ENCODE results near the gene IL25. TPM values are rescaled to one million over a fixed set of nuclear protein-coding genes. Genes with fewer than 3 reads are reported as not detected.
"Not testable (repeated sequence)": the region's sequence is repeated elsewhere in the genome, so short reads cannot be mapped to it uniquely, and the experiment has no call there.

The IL25 gene
- polyA plus RNA-seq, 3 donors: not detected

DNA sequence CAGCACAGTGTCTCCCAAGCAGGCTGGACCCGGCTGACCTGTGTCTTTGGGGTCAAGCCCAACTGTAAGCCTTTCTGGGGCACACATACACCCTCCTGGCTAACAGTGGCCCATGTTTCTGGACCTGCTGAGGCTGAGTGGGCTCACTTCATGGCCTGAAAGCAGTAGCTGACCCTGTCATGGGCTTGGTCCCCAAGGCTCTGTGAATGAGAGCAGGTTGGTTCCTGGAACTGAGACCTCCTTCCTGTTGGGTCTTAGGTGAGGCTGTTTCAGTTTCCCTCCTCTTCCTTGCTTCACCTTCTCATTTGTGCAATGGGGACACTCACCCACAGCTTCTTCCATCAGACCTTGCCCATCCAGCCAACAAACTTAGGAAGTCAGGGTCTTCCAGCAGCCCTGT lies 744 bp upstream of the IL25 start:
- DNase-seq (ENCODE audit: low read depth in 3 of 3, low spot score in 2 of 3): no peak

DNA sequence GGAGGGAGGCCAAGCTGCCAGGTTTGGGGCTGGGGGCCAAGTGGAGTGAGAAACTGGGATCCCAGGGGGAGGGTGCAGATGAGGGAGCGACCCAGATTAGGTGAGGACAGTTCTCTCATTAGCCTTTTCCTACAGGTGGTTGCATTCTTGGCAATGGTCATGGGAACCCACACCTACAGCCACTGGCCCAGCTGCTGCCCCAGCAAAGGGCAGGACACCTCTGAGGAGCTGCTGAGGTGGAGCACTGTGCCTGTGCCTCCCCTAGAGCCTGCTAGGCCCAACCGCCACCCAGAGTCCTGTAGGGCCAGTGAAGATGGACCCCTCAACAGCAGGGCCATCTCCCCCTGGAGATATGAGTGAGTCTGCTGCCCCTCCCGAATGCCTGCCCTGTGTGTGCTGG lies 432 bp downstream of the IL25 start:
- DNase-seq (ENCODE audit: low read depth in 3 of 3, low spot score in 2 of 3): no peak

DNA sequence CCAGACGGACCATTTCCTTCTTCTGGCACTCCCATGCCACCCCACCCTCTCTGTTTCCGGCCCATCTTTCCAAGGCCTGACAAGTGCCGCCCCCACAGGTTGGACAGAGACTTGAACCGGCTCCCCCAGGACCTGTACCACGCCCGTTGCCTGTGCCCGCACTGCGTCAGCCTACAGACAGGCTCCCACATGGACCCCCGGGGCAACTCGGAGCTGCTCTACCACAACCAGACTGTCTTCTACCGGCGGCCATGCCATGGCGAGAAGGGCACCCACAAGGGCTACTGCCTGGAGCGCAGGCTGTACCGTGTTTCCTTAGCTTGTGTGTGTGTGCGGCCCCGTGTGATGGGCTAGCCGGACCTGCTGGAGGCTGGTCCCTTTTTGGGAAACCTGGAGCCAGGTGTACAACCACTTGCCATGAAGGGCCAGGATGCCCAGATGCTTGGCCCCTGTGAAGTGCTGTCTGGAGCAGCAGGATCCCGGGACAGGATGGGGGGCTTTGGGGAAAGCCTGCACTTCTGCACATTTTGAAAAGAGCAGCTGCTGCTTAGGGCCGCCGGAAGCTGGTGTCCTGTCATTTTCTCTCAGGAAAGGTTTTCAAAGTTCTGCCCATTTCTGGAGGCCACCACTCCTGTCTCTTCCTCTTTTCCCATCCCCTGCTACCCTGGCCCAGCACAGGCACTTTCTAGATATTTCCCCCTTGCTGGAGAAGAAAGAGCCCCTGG lies 3.1 kb downstream of the IL25 start:
- no peak for DNase-seq (ENCODE audit: low read depth in 3 of 3, low spot score in 2 of 3)

DNA sequence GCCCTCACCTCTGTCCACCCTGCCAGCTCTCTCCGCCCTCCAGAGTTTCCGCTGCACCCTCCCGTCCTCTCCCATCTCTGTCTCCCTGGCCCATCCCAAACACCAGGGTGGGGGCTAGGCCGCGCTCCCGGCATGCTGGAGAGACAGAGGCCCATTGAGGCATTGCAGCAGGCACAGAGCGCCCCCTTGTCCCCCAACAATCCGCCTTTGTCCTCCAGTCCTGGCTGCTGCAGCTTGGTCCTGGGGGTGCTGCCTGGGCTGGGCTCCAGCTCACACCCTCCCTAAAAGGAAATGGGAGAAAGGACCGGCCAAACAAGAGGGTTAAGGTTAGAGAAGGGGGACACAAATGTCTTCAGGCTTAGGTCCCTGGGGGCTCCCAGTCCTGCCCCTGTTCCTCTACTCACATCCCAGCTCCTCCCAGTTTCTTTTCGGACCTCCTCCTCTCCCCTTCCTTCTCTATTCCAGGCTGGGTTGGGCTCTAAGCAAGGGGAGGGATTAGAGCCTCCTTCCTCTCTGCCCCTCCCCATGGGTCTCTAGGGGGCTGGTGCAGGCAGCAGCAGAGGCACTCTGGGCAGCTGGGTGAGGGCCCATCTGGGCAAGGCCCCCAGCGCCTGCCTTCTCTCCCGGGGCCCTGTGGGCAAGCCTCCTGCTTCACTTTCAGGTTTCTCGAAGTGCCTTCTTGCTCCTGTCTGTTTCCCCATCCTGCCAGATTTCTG lies 4.0 kb downstream of the IL25 start, which contains the start of gene CMTM5:
TSS of gene CMTM5 (plus strand) at position 565 of the 716 bp plus-strand sequence. CDS start 206 bp downstream, outside the sequence.
- no peak for DNase-seq (ENCODE audit: low read depth in 3 of 3, low spot score in 2 of 3)

DNA sequence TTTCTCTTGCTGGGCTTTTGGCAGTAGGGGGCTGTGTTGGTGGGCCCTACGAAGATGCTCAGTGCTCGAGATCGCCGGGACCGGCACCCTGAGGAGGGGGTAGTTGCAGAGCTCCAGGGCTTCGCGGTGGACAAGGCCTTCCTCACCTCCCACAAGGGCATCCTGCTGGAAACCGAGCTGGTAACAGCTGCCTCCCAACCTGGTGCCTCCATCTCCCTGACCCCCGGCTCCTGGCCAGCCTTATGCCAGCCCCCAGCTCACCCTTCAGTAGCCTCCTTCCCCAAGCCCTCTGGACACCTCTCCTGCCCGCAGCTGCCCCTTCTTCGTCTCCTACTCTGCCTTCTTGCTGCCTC lies 4.6 kb downstream of the IL25 start:
- DNase-seq (ENCODE audit: low read depth in 3 of 3, low spot score in 2 of 3): no peak

DNA sequence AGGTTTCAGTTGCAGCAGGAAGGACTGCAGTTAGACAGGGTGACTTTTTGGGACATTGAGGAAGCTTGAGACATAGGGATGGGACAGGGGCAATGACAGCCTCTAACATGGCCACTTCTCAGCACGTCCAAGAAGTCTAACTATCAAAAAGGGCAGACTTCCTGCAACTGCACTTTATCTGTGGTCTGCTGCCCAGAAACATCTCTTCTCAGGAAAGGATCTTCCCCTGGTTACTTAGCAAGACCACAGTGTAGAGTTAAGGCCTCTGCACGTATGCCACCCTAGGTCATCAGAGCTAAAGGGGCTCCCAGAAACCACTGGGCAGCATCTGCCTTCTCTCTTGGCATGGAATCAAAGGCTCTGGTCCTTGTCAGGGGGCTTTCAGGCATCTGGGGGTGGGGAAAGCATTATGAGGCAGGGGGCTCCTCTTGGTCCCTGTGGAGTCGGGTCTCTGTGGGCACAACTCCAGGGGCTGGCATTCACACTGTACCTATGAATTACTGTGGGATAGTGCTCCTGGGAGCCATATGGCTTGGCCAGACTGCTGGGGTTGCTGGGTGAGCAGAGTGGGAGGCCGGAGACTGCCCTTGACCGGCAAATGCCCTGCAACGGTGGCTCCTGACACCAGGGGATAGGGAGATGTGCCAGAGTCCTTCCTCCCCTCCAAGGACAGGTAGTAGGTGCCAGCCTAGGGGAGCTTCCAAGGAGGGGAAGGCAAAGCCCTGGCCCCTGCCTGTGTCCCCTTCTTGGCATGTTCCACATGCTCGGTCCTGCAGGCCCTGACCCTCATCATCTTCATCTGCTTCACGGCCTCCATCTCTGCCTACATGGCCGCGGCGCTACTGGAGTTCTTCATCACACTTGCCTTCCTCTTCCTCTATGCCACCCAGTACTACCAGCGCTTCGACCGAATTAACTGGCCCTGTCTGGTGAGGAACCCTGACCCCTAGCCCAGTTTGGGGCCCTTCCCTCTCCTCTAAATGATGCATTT lies 5.3 kb downstream of the IL25 start:
- DNase-seq (ENCODE audit: low read depth in 3 of 3, low spot score in 2 of 3): no peak

DNA sequence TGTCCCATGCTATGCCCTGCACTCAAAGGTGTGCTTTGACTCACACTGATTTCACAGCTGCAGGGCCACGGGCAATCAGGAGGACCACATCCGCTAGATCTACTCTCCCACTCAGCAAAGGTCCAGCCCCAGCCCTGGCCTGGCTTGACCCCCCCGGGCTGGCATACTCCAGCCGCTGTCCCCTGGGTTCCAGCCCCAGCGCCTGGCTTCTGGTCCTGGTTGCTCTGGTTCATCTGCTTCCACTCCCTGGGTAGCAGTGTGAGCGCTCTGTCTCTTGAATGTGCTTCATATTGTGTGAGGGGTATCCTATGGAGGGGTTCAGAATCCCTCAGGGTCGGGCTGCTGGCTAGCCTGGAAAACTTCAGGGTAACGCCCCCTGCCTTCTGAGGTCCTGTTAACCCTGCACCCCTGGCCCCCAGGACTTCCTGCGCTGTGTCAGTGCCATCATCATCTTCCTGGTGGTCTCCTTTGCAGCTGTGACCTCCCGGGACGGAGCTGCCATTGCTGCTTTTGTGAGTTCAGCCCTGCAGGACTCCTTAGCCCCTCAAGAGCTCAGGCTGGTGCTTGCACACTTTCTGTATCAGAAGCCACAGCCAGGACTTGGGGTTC lies 6.1 kb downstream of the IL25 start:
- DNase-seq (ENCODE audit: low read depth in 3 of 3, low spot score in 2 of 3): no peak

DNA sequence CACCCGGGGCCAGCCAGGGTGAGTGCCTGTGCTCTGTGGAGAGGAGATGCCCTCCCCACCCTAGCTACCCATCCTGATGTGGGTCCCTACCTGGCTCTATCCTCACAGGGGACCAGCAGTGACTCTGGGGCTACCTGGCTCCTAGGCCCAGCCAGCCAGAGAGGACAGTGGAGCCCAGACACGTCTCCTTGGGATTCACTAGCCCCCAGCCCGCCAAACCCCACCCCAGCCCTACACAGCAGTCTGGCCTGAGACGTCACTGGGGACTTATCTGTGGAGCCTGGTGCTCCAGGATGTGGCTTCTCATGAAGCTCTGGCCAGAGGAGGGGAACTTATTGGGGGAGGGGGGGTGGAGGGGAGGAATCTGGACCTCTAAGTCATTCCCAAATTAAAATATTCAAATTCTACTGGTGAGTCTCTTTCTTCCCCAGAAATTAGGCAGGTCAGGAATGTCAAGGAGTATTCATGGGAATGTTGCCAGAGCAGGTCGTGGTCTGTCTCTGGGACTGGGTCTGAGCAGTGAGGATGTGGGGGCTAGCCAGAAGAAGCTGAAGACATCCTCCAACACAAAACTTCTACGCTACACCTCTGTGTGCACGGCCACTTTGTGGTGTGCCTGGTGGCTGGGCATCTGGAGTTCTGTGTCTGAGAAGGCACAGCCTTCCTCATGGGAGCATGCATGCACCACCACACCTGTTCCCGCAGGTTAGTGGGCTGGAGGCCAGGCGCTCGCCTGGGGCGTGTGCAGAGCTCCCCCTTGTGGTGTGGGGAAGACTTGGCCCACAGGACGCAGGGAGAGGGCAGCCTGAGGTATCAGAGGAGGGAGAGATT lies 7.0 kb downstream of the IL25 start:
- DNase-seq (ENCODE audit: low read depth in 3 of 3, low spot score in 2 of 3): no peak

DNA sequence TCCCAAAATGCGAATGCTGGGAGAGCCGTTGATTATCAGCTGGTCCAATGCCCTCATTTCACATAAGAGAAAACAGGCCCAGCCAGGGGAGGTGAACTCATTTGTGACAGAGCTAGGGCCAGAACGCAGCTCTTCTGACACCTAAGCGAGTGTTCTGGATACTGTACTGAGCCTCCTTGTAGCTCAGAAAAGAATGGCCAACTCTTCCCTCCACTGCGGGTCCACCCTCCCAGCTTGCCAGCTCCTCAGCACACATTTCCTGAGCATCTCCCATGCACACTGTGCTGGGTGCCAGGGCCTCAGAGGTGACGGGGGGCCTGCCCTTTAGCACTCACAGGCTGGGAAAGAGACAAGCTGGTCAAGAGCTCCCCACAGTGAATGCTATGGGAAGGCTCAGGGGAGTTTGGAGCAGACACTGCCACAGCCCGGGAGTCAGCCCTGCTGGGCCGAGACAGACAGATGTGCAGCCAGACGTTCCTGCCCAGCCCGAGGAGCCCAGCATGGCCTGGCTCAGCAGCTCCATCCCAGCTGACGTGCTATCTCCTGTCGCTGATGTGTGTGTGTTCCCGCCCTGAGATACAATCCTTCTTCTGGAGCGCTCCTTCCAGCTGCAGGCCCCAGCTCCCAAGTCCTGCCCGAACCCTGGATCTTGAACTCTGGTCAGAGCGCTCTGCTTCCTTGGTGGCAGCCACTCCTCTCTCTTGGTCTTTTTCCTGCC lies 7.7 kb downstream of the IL25 start:
- no peak for DNase-seq (ENCODE audit: low read depth in 3 of 3, low spot score in 2 of 3)

DNA sequence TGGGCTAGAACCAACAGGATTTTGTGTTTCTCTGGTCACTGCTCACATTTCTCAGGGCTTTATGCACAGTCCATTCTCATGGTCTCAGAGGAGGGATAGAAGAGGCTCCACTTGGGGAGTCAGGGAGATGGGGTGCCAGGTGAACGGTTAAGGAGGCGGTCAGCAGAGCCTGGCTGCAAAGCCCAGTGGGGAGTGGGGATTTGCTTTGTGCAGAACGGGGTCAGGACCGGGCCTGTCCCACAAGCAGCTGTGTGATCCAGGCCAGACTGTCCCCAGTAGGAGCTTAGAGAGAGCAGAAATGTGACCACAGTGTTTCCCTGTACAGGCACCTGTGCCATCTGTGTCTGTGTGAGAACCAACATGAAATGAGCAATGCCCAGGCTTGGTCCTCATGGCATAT lies 8.4 kb downstream of the IL25 start:
- DNase-seq (ENCODE audit: low read depth in 3 of 3, low spot score in 2 of 3): no peak

DNA sequence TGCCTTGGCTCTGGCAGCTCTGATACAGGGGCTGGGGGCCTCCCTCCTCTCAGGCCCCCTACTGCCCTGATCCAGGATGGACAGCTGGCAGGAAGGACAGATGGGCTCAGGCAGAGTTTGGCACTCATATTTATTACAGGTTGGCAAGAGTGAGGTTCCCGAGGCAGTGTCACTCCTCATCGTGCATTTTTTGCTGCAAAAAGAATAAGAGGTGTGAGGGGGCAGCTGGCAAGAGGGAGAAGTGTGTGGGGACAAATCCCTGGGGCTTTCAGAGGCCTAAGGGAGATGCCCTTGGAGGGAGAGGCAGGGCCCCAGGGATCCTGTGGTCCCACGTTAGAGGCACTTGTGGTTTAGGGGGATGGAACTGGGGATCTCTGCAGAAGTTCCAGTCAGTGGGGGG lies 9.3 kb downstream of the IL25 start:
- DNase-seq (ENCODE audit: low read depth in 3 of 3, low spot score in 2 of 3): no peak

DNA sequence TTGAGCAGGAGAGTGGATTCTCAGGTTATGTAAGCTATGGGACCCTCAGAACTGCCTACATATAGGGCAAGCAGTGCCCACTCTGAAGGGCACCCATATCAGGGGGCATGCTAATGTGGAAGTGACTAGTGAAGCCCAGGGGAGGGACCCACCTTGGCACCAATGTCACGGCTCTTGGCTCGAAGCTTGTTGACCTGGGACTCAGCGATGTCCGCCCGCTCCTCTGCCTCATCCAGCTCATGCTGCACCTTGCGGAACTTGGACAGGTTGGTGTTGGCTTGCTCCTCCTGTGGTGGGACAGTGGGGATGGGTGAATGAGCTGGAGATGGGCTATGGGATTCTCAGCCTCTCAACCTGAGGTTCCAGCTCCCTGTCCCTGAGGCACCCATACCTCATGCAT lies 9.7 kb downstream of the IL25 start:
- DNase-seq (ENCODE audit: low read depth in 3 of 3, low spot score in 2 of 3): no peak

DNA sequence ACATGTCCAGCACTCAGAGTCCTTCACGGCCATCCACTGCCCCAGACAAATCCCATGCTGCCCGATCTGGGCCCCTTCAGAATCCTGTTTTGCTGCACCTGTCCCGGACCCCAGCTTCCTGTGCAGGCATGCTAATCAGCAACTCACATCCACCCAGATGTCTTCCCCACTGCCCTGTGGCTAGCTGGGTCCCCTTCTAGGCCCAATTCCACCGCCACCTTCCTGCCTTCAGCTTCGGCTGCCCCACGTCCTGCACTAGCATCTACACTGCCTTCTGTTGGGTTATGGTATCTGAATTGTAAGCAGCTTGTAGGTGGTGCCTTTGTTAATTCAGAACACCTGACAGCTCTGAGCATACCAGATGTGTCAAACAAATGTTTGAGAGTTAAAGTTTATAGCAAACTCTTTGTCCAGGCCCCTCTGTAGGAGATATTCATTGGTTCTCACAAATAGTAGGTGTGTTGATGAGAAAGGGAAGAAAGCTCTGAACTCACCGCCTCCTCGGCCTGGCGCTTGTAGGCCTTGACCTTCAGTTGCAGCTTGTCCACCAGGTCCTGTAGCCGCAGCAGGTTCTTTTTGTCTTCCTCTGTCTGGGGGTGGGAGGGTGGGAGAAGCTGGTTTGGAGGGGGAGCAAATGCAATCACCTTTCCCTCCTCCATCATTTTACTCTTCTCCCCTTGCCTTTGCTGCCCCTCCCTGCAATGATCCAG lies 10.3 kb downstream of the IL25 start:
- no peak for DNase-seq (ENCODE audit: low read depth in 3 of 3, low spot score in 2 of 3)

DNA sequence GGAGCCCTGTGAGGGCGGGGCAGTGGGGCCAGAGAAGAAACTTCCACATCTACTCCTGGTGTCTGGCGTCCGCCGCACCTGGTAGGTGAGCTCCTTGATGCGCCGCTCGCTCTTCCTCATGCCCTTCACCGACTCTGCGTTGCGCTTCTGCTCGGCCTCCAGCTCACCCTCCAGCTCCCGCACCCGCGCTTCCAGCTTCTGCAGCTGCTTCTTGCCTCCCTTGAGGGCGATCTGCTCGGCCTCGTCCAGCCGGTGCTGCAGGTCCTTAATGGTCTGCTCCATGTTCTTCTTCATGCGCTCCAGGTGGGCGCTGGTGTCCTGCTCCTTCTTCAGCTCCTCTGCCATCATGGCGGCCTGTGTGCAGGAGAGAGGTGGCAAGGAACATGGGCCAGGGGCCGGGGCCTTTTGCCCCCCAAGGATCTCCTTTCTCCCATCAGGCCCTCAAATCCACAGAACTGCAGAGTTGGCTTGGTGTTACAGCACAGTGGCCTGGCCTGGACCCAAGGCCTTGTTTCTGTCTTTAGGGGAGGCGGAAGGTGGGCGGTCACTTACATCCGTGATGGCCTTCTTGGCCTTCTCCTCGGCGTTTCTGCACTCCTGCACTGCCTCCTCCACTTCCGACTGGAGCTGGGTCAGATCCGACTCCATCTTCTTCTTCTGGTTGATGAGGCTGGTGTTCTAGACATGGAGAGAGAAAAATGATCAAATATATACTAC lies 11.9 kb downstream of the IL25 start:
- DNase-seq (ENCODE audit: low read depth in 3 of 3, low spot score in 2 of 3): no peak

DNA sequence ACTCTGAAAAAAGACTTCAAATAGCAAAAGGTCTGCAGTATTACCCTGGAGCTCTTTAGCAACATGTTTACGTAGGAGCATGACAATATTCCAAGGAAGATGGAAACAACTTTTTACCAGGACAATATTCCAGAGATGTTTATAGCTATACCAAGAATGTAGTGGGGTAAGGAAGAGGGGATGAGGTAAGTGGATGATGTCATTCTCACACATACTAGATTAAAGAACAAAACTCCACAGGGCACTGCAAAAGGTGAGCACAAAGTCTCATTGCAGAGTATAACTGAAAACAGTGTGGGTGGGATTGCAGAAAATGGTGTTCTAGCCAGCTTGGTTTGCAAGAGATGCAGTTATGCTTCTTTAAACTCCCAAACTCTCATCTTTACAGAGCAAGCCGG lies 12.6 kb downstream of the IL25 start:
- DNase-seq (ENCODE audit: low read depth in 3 of 3, low spot score in 2 of 3): no peak

DNA sequence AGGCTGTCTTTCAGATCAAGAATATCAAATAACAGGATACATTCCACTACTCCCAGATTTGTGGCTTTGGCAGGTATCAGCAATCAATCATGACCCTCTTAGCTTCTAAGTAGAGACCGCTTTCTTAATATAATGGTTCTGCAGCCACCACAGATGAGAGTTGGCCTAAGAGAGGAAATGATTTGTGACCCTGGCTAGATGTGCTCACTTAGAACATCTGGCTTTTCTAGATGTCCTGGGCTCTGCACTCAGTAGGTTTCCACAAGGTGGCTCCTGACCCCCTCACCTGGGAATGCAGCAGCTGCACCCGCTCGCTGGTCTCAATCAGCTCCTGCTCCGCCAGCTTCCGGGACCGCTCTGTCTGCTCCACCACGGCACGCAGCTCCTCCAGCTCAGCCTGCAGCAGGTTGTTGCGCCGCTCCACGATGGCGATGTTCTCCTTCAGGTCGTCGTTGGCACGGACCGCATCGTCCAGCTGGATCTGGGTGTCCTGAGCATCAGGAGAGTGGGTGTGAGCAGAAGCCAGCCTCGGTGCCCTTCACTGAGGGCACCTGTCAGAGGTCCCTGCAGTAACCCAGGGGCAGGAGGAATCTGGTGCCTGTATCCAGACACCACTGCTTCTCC lies 13.1 kb downstream of the IL25 start:
- DNase-seq (ENCODE audit: low read depth in 3 of 3, low spot score in 2 of 3): no peak

DNA sequence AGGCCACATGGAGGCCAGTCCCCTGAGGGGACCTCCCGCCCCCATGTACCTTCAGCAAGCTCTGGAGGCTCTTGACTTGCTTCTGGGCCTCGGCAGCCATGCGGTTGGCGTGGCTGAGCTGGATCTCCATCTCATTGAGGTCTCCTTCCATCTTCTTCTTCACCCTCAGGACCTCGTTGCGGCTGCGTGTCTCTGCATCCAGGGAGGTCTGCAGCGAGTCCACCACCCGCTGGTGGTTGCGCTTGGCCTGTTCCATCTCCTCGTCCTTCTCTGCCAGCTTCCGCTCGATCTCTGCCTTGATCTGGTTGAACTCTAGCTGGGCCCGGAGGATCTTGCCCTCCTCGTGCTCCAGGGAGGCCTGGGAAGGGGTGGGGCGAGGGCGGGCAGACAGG lies 13.7 kb downstream of the IL25 start:
- not testable (repeated sequence) for DNase-seq (ENCODE audit: low read depth in 3 of 3, low spot score in 2 of 3)

DNA sequence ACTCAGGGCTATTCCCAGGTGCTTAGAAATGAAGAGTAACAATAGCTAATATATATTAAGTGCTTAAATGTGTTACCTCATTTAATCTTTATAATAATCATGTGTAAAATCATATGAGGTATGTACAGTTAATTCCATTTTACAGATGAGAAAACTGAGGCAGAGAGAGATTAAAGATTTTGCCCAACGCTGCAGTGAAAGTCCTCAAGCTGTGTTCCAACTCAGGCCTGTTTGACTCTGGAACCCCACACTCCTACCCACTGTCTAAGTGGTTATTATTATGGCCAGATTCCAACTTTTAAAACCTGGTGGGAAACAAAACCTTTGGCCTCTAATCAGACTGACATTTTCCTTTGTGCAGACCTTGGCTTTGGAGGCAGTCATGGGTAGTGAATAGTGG lies 14.4 kb downstream of the IL25 start:
- no peak for DNase-seq (ENCODE audit: low read depth in 3 of 3, low spot score in 2 of 3)

Data from right renal cortex interstitium (tissue), 3 donors.